ENCODE data around the gene ASIP.
"Not testable (repeated sequence)": the region's sequence is repeated elsewhere in the genome, so short reads cannot be mapped to it uniquely, and the experiment has no call there.

The ASIP gene

DNA sequence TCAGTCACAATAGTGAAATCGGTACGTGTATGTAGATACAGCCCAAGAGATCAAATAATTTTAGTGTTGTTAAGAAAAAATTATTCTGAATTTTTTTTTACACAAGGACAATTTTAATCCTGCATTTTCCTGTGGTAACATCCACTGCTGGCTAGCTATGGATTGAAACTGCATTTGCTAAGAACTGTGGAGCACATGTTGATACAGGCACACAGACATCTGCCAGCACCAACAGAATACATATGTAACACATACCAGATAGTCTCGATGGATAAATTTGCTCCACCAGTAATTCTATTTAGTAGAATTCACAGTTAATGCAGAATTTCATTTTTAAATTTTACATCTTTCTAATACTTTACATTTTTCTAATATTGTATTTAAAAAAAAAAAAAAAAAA, 2.2 kb downstream of the ASIP start:
- no peak for DNase-seq

DNA sequence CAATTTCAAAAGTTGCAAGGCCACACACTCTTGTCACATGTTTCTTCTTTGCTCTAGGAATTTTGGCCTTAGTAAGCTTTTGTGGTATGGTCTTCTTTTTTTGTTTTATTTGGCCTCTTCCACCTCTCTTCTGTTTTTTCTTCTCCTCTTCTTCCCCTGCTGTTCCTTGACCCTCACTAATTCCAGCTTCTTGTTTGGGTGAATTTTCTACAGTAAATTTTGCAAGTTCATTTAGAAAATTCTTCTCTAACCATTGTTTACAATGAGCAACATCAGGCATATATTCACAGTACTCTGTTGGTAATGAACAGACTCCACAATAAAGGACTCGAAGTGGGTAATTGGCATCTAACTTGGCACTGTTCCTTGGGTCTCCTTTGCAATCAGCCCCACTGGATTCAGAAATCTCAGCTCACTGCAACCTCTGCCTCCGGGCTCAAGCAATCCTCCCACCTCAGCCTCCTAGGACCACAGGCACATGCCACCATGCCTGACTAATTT, 5.0 kb downstream of the ASIP start:
- no peak for DNase-seq

DNA sequence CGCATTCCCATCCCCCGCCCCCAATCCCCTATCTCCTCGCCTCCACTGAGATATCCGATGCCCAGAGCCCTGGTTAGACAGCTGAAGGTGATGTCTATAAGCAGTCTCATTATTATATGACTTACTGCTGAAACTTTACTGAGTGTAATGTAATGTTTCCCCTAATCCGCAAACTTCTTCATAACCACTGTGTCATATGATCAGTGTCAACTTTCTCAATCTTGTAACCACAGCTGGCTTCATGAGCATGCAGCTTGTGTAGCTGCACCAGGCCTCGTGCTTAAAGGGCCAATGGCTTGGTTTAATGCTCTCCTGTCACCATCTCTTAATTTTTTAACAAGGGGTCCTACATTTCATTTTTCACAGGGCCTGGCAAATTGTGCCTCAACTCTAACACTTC, 8.1 kb downstream of the ASIP start:
- DNase-seq: peak; percentile 80 to 84

- DNase-seq: no peak
Observed at GRCh38 chr20:34250005-34250404, 8.8 kb downstream of the ASIP start.

- no peak for DNase-seq
Observed at GRCh38 chr20:34251619-34252018, 10.4 kb downstream of the ASIP start.

DNA sequence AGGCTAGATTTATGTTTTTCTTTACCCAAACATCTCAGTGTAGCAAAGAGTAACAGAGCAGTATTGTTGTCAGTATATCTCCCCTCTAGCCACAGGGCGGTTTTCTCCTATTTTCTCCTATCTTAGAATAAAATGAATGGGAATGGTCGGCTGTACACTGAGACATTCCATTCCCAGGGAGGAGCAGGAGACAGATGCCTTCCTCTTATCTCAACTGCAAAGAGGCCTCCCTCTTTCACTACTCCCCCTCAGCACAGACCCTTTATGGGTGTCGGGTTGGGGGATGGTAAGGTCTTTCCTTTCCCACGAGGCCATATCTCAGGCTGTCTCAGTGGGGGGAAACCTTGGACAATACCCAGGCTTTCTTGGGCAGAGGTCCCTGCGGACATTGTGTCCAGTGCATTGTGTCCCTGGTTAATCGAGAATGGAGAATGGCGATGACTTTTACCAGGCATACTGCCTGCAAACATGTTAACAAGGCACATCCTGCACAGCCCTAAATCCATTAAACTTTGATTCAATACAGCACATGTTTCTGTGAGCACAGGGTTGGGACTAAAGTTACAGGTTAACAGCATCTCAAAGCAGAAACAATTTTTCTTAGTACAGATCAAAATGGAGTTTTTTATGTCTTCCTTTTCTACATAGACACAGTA, 11.3 kb downstream of the ASIP start:
- DNase-seq: not testable (repeated sequence)

DNA sequence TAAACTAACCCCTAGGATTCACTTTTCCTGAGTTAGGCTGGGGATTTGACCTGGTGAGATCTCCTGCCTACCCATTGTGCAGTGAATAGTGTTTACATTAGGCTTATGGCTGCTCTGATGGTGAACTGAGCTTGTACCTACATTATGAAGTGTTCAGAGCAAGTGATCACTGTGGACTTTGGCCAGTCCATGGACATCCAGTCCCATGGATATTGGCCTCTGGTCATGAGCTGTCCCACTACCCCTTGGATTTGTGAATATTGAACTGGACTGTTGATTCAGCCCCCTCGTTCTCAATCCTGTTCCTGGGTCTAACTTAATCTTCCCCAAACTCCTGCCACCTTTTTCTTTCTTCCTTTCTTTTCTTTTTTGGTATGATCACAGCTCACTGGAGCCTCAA, 13.8 kb downstream of the ASIP start:
- no peak for DNase-seq

- DNase-seq: no peak
Observed at GRCh38 chr20:34256629-34257124, 15.5 kb downstream of the ASIP start.

GRCh38 chr20:34260208-34260942, 19.2 kb downstream of the ASIP start:
- DNase-seq: no peak

DNA sequence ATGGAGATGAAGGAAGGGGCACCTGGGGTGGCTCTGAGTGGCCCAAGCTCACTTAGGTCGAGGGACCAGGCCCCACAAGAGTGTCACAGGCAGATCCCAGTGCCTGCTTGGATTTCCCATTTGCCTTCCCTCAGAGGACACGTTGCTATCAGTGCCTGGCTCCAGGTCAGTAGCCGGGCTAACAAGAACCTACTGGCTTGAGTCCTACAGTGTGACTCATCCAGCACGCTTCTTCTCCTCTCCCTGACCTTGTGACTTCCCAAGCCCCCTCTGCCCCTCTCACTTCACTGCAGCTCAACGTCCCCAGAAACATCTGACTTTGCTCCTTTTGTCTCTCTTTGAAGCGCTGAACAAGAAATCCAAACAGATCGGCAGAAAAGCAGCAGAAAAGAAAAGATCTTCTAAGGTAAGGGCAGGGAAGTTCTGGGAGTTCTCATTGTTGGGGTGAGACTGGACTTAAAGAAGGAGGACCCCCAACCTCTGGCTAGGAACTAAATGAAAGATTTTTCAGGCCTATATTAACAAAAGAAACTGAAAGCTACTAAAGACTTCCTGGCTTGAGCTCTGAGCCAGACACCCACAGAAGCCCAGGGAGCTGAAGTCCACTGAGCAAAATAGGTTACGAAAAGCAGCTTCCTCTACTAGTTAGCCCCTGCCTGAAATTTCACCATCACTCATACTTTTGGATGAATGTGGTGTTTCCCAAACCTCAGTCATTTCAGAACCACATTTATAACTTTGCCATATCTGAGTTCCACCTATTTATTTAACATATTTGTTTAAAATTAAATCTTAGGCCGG, 21.5 kb downstream of the ASIP start:
- no peak for DNase-seq

- not testable (repeated sequence) for DNase-seq
Observed at GRCh38 chr20:34263468-34263867, 22.2 kb downstream of the ASIP start.

- no peak for DNase-seq
Observed at GRCh38 chr20:34264141-34264540, 22.9 kb downstream of the ASIP start.

DNA sequence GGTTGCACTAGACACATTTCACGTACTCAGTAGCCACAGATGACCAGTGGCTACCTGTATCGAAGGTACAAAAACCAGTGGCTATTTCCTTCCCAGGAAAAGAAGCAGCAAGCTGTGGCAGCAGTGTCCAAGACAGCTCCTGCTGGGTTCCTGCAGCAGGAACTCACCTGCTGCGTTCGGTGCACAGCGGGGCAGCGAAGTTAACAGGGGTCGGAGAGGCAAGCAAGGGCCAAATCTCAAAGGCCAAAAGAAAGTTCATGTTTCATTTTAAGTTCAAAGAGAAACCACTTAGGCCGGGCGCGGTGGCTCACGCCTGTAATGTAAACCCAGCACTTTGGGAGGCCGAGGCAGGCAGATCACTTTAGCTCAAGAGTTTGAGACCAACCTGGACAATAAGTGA, 26.9 kb downstream of the ASIP start:
- no peak for DNase-seq

- DNase-seq: no peak
Observed at GRCh38 chr20:34268851-34269636, 27.8 kb downstream of the ASIP start.

DNA sequence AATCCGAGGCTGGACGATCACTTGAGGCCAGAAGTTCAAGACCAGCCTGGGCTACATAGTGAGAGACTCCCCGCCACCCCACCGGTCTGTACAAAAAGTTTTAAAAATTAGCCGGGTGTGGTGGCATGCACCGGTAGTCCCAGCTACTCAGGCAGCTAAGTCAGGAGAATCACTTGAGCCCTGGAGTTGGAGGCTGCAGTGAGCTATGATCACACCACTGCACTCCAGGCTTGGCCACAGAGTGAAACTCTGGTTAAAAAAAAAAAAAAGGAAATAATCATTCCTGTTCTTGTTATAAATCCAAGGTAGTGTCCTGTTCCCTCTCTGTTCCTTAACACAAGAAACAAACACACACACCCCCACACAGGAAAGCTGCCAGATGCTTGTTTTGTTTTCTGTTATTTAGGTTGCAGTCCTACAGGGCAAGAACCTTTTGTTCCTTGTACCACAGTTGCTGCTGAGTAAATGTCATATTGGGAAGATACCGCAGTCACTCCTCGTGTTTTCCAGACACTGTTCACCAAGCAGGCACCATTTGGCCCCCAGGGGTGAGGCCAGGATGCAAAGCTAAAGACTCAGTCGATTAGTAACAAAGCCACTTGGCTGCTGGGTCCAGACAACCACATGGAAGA, 28.9 kb downstream of the ASIP start:
- no peak for DNase-seq

DNA sequence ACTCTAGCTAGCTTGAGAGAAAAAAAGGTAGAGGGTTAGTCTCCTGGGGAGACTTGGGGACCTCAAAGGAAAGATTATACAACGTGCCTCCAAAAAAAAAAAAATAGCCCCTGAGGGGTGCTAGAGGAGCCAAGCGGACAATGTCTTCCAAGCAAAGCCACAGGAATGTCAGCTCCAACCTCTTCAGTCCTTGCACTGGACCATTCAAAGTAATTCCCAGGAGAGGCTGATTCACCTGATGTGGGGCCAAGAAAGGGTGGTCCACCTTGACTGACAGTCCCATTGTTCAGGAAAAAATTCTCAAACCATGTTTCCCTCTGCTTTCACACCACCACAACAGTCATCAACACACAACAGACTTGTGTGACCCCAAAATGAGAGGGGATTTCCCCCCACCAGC, 30.7 kb downstream of the ASIP start:
- no peak for DNase-seq

DNA sequence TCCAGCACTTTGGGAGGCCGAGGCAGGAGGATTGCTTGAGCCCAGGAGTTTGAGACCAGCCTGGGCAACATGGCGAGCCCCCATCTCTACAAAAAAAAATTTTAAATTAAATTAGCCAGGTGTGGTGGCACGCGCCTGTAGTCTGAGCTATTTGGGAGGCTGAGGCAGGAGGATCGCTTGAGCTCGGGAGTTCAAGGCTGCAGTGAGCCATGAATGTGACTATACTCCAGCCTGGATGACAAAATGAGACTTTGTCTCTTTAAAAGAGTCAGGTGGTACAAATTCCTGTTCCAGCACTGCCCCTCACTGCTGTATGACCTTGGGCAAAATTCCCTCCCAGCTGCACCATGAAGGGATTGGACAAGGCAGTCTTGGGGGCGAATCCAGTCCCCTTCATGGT, 33.5 kb downstream of the ASIP start:
- DNase-seq: no peak

GRCh38 chr20:34281177-34281576, 40.0 kb downstream of the ASIP start:
- no peak for DNase-seq

DNA sequence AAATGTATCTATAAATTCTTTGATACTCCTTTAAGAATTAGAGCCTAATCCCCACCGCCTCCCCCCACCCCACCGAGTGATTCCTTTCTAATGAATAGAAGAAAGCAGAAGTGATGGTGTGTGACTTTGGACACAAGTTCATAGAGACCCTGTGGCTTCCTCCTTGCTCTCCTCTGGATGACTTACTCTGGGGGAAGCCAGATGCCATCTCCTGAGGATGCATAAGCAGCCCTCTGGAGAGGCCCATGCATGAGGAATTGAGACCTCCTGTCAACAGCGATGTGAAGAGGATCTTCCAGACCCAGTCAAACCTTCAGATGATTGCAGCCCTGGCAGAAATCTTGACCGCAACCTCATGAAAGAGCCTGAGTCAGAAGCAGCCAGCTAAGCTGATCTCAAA, 40.8 kb downstream of the ASIP start:
- DNase-seq: peak; percentile 51 to 54

GRCh38 chr20:34283844-34284243, 42.6 kb downstream of the ASIP start:
- no peak for DNase-seq

DNA sequence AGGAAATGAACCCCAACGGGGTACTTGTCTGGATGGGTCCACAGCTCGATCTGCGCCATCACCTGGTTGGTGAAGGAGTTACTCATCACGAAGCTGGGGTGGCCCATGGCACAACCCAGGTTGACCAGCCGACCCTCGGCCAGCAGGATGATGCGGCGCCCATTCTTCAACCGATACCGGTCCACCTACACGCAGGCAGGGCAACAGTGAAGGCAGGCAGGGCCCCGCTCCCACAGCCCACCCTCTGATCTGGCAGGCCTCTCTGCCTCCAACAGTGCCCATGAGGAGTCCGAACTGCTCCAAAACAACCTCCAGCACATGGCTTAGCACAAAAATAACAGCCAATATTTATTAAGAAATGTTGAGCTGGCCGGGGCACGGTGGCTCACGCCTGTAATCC, 44.2 kb downstream of the ASIP start:
- no peak for DNase-seq

DNA sequence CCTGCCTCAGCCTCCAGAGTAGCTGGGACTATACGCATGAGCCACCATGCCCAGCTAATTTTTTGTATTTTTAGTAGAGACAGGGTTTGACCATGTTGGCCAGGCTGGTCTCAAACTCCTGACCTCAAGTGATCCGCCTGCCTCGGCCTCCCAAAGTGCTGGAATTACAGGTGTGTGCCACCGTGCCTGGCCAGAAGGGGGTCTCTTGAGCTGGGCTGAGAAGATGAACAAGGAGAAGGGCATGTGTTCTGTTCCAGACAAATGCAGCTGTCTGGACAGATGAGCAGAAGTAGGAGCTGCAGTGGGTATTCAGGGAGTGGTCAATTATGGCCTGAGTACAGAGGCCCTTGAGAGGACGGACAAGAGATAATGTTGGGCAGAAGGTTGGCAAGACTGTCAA, 46.3 kb downstream of the ASIP start:
- not testable (repeated sequence) for DNase-seq
